GM21390 (cell line): Measurements from ENCODE around the gene CHAC1.
"Not testable (repeated sequence)": the region's sequence is repeated elsewhere in the genome, so short reads cannot be mapped to it uniquely, and the experiment has no call there.

Experiments used
- ATAC-seq: cut with Tn5 transposase; IDR thresholded peaks from one replicate; pipeline ENCODE4 v1.9.1; 2021; ENCODE audit not compliant: unreplicated experiment

CHAC1 gene

GRCh38 chr15:40955930-40956540 lies 2.8 kb downstream of the CHAC1 start:
- ATAC-seq, result no peak

GRCh38 chr15:40956541-40956982 lies 3.3 kb downstream of the CHAC1 start:
- ATAC-seq, result no peak

- no peak for ATAC-seq
Observed at GRCh38 chr15:40957041-40957555, 3.8 kb downstream of the CHAC1 start.

GRCh38 chr15:40957581-40958051 lies 4.3 kb downstream of the CHAC1 start:
- ATAC-seq, result no peak

GRCh38 chr15:40958146-40958545 lies 4.9 kb downstream of the CHAC1 start:
- ATAC-seq, result no peak

- ATAC-seq, result no peak
Observed at GRCh38 chr15:40958723-40959122, 5.5 kb downstream of the CHAC1 start.

- ATAC-seq, result no peak
Observed at GRCh38 chr15:40959331-40960141, 6.3 kb downstream of the CHAC1 start.

GRCh38 chr15:40960151-40960885 lies 7.0 kb downstream of the CHAC1 start:
- ATAC-seq, result no peak

- ATAC-seq, result no peak
Observed at GRCh38 chr15:40960925-40961324, 7.7 kb downstream of the CHAC1 start.

GRCh38 chr15:40961740-40962139 lies 8.5 kb downstream of the CHAC1 start:
- ATAC-seq, result not testable (repeated sequence)

GRCh38 chr15:40962317-40962716 lies 9.0 kb downstream of the CHAC1 start:
- ATAC-seq, result not testable (repeated sequence)

- ATAC-seq, result no peak
Observed at GRCh38 chr15:40963201-40963600, 9.9 kb downstream of the CHAC1 start.

GRCh38 chr15:40964006-40964405 lies 10.7 kb downstream of the CHAC1 start:
- ATAC-seq, result no peak

GRCh38 chr15:40964634-40965033 lies 11.4 kb downstream of the CHAC1 start:
- no peak for ATAC-seq

- no peak for ATAC-seq
Observed at GRCh38 chr15:40968290-40969085, 15.2 kb downstream of the CHAC1 start.

GRCh38 chr15:40969363-40969762 lies 16.1 kb downstream of the CHAC1 start:
- ATAC-seq, result no peak

GRCh38 chr15:40974879-40975278 lies 21.6 kb downstream of the CHAC1 start:
- no peak for ATAC-seq

GRCh38 chr15:40976819-40977218 lies 23.5 kb downstream of the CHAC1 start:
- ATAC-seq, result no peak

- ATAC-seq, result no peak
Observed at GRCh38 chr15:40978141-40978540, 24.9 kb downstream of the CHAC1 start.

GRCh38 chr15:40978562-40978961 lies 25.3 kb downstream of the CHAC1 start:
- ATAC-seq, result no peak

- no peak for ATAC-seq
Observed at GRCh38 chr15:40981186-40981585, 27.9 kb downstream of the CHAC1 start.
